Measurements from ENCODE around the gene TBPL2.

GRCh38 chr14:55416866-55417265 is 23.6 kb downstream of the TBPL2 start:
- TF ChIP-seq POLR2A (IDR thresholded peaks at IDR 0.05) (no peak), CTCF (IDR thresholded peaks at IDR 0.05) (no peak)
